Measurements from ENCODE around the gene CRABP1.

- TF ChIP-seq POLR2A (IDR thresholded peaks at IDR 0.05) = peak; percentile 79
- TF ChIP-seq, protein P1, sequence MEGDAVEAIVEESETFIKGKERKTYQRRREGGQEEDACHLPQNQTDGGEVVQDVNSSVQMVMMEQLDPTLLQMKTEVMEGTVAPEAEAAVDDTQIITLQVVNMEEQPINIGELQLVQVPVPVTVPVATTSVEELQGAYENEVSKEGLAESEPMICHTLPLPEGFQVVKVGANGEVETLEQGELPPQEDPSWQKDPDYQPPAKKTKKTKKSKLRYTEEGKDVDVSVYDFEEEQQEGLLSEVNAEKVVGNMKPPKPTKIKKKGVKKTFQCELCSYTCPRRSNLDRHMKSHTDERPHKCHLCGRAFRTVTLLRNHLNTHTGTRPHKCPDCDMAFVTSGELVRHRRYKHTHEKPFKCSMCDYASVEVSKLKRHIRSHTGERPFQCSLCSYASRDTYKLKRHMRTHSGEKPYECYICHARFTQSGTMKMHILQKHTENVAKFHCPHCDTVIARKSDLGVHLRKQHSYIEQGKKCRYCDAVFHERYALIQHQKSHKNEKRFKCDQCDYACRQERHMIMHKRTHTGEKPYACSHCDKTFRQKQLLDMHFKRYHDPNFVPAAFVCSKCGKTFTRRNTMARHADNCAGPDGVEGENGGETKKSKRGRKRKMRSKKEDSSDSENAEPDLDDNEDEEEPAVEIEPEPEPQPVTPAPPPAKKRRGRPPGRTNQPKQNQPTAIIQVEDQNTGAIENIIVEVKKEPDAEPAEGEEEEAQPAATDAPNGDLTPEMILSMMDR (IDR thresholded peaks at IDR 0.05) = no peak
Measured at GRCh38 chr15:78299101-78299930, 40.8 kb upstream of the CRABP1 start, which contains the start of gene SKIC8.

Measured in right lobe of liver (tissue), 4 donors.